Measurements from ENCODE around the gene EPC2.

Gene EPC2

GRCh38 chr2:148814143-148814859 is 169.8 kb downstream of the EPC2 start:
- DNase-seq (ENCODE audit: low read depth): no peak

GRCh38 chr2:148814860-148815419 is 170.4 kb downstream of the EPC2 start:
- no peak for DNase-seq (ENCODE audit: low read depth)

GRCh38 chr2:148816176-148816575 is 171.6 kb downstream of the EPC2 start:
- no peak for DNase-seq (ENCODE audit: low read depth)

DNA sequence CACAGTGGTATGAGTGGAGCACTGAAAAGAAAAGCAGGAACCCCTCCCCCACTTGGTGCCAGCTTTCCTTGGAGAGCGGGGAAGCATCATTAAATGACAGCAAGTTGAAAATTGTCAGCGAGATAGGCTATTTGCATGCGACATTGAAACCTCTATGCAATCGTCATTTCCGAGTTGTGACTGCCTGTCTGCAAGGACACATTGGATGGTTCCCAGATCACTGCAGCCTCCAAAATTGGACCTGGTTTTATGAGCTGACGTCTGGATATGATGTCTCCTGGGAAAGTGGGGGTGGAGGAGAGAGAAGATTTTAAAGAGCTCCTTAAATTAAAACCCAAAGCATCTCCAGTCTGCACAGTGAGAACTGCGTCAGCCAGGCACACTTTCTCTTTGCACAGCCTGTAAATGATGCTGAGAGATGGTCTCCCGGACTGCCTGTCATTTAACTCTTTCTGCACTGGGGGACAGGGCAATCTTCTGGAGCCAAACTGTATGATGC is 172.7 kb downstream of the EPC2 start:
- no peak for DNase-seq (ENCODE audit: low read depth)

- DNase-seq (ENCODE audit: low read depth): no peak
Measured at GRCh38 chr2:148819019-148819585, 174.6 kb downstream of the EPC2 start.

GRCh38 chr2:148824190-148824589 is 179.6 kb downstream of the EPC2 start:
- DNase-seq (ENCODE audit: low read depth): no peak

GRCh38 chr2:148826791-148827190 is 182.2 kb downstream of the EPC2 start:
- DNase-seq (ENCODE audit: low read depth): no peak

- no peak for DNase-seq (ENCODE audit: low read depth)
Measured at GRCh38 chr2:148828941-148829340, 184.4 kb downstream of the EPC2 start.

- DNase-seq (ENCODE audit: low read depth): no peak
Measured at GRCh38 chr2:148829618-148830017, 185.1 kb downstream of the EPC2 start.

GRCh38 chr2:148832637-148833036 is 188.1 kb downstream of the EPC2 start:
- no peak for DNase-seq (ENCODE audit: low read depth)
